ENCODE data around the gene SEPTIN12. TPM values are rescaled to one million over a fixed set of nuclear protein-coding genes. Genes with fewer than 3 reads are reported as not detected.

SEPTIN12 gene
- total and polyA plus RNA-seq, 2 of the 4 experiments (the other 2 are of a cell fraction) = not detected

DNA sequence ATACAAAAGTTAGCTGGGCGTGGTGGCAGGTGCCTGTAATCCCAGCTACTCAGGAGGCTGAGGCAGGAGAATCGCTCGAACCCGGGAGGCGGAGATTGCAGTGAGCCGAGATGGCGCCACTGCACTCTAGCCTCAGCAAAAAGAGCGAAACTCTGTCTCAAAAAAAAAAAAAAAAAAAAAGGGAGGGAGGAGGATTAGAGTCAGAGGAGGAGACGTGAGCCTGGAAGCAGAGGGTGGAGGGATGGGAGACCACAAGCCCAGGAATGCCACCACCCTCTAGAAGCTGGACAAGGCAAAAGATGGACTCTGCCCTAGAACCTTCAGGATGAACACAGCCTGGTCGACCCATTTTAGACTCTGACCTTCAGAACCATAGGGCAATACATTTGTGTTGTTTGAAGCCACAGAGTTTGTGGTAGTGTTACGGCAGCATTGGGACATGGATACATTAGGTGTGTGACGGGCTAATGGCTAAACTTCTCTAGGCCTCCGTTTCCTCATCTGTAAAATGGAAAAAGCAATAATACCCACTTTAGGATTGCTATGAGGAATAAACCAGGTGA is 4.9 kb upstream of the SEPTIN12 start:
- Histone ChIP-seq H3K4me1 (ENCODE audit: control insufficient read depth, insufficient read depth, low read length) (no peaks in the 10 kb centered on the region), H2BK5ac (ENCODE audit: low read depth, low read length, poor library complexity, severe bottlenecking) (no peak overlapping the region), H2BK20ac (ENCODE audit: low read depth, low read length) (no peak overlapping the region), H3K18ac (ENCODE audit: low read depth, low read length) (no peak overlapping the region), H3K4me3 (ENCODE audit: insufficient read depth, low read depth, low read length) (no peak overlapping the region), H3K14ac (replicated peaks; ENCODE audit: low read depth, low read length) (no peak overlapping the region), H3K4me2 (ENCODE audit: low read depth, low read length) (no peak overlapping the region), H3K4ac (ENCODE audit: low read depth, low read length) (no peak overlapping the region), H4K5ac (ENCODE audit: low read depth, low read length) (no peak overlapping the region), H3K27ac (ENCODE audit: insufficient read depth, low read length) (no peak overlapping the region), H3K79me1 (ENCODE audit: low read depth in 1 of 2, low read length in 2 of 2) (no peaks in the 10 kb centered on the region), H3K36me3 (ENCODE audit: control insufficient read depth, insufficient read depth, low read length) (no peaks in the 10 kb centered on the region), H2AK9ac (replicated peaks; ENCODE audit: low read depth, low read length, poor library complexity) (no peak overlapping the region), H2BK120ac (ENCODE audit: low read depth, low read length) (no peak overlapping the region), H3K9me1 (ENCODE audit: insufficient read depth, low read length) (0 out of 2 replicates have a peak, but pooled peaks cover 3% of the 10 kb centered on the region), H2AFZ (replicated peaks; ENCODE audit: low read length, poor library complexity) (no peak overlapping the region), H3K27me3 (ENCODE audit: control insufficient read depth, insufficient read depth, low read length) (no peaks in the 10 kb centered on the region; the same call in 1 of the 2 replicates), H3K9me3 (ENCODE audit: control insufficient read depth, insufficient read depth, low read length) (no peaks in the 10 kb centered on the region), H4K20me1 (ENCODE audit: insufficient read depth, low read length) (no peaks in the 10 kb centered on the region), H3K56ac (ENCODE audit: extremely low read depth, insufficient read depth, low read length) (no peak overlapping the region), H2BK15ac (ENCODE audit: low read depth, low read length) (no peak overlapping the region), H4K8ac (ENCODE audit: low read depth in 2 of 2, low read length in 2 of 2) (no peak overlapping the region), H3K9ac (ENCODE audit: low read depth, low read length) (no peak overlapping the region), H2AK5ac (ENCODE audit: low read depth, low read length) (no peak overlapping the region), H4K91ac (ENCODE audit: insufficient read depth, low read depth, low read length) (no peak overlapping the region), H3K23ac (ENCODE audit: low read depth, low read length) (no peak overlapping the region)
- CTCF ChIA-PET = no interaction called here
- in situ Hi-C loops (cut with MboI; ENCODE audit: low sequenced_read_pairs) (no loop called here), intact Hi-C loops (cut with micrococcal nuclease) (no loop called here), dilution Hi-C loops (cut with HindIII; ENCODE audit: low sequenced_read_pairs, unreplicated experiment) (no loop called here)
- no TSS peak for BruUV-seq (replicated peaks)
- WGBS, 2 experiments (ENCODE audit: extremely low coverage in 2 of 2, insufficient read length in 1 of 2) = 90% methylated on average over 2 of the region's 13 CpGs; no CpG with 5 or more reads in 1 of the 2 experiments
- POLR2A ChIA-PET (ENCODE audit: unreplicated experiment) = no interaction called here
- TF ChIP-seq CEBPB (IDR thresholded peaks at IDR 0.05; ENCODE audit: low read depth, low read length) = no peak
- TF ChIP-seq, protein P1, sequence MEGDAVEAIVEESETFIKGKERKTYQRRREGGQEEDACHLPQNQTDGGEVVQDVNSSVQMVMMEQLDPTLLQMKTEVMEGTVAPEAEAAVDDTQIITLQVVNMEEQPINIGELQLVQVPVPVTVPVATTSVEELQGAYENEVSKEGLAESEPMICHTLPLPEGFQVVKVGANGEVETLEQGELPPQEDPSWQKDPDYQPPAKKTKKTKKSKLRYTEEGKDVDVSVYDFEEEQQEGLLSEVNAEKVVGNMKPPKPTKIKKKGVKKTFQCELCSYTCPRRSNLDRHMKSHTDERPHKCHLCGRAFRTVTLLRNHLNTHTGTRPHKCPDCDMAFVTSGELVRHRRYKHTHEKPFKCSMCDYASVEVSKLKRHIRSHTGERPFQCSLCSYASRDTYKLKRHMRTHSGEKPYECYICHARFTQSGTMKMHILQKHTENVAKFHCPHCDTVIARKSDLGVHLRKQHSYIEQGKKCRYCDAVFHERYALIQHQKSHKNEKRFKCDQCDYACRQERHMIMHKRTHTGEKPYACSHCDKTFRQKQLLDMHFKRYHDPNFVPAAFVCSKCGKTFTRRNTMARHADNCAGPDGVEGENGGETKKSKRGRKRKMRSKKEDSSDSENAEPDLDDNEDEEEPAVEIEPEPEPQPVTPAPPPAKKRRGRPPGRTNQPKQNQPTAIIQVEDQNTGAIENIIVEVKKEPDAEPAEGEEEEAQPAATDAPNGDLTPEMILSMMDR (conservative IDR thresholded peaks at IDR 0.05; ENCODE audit: low read depth, low read length) = no peak
- TF ChIP-seq USF2 (IDR thresholded peaks at IDR 0.05; ENCODE audit: low read depth, low read length) = no peak
- TF ChIP-seq CHD1 (IDR thresholded peaks at IDR 0.05; ENCODE audit: low read depth, low read length) = no peak
- no peak for TF ChIP-seq MXI1 (IDR thresholded peaks at IDR 0.05; ENCODE audit: borderline replicate concordance, low read depth, low read length)
- no peak for TF ChIP-seq RCOR1 (IDR thresholded peaks at IDR 0.05; ENCODE audit: insufficient replicate concordance, low read length)
- no peak for TF ChIP-seq MAZ (IDR thresholded peaks at IDR 0.05; ENCODE audit: borderline replicate concordance, low read depth, low read length)
- no peak for TF ChIP-seq RFX5 (IDR thresholded peaks at IDR 0.05; ENCODE audit: low read depth, low read length)
- no peak for TF ChIP-seq SMC3 (IDR thresholded peaks at IDR 0.05; ENCODE audit: low read depth, low read length)
- no peak for TF ChIP-seq ELK1 (IDR thresholded peaks at IDR 0.05; ENCODE audit: borderline replicate concordance, low read depth, low read length)
- no peak for TF ChIP-seq FOS (IDR thresholded peaks at IDR 0.05; ENCODE audit: low read depth, low read length)
- no peak for TF ChIP-seq POLR2A (IDR thresholded peaks at IDR 0.05; ENCODE audit: low read depth, low read length)
- TF ChIP-seq MAFK (IDR thresholded peaks at IDR 0.05; ENCODE audit: low read depth, low read length) = no peak
- no peak for TF ChIP-seq NFE2L2 (IDR thresholded peaks at IDR 0.05; ENCODE audit: low read depth, low read length)
- no peak for TF ChIP-seq BHLHE40 (IDR thresholded peaks at IDR 0.05; ENCODE audit: low read depth, low read length)
- no peak for TF ChIP-seq RAD21 (IDR thresholded peaks at IDR 0.05; ENCODE audit: low read length)
- no peak for ATAC-seq (ENCODE audit: low read depth)
- DNase-seq = no peak

Data from IMR-90 (cell line).